GM12865 (cell line): ENCODE data around the gene KCTD1.

Source experiments
- DNase-seq: peaks from one replicate; pipeline ENCODE4 v3.0.0; 2010; ENCODE audit warnings: low read depth
- H3K4me3 ChIP-seq: 2 replicates; pipeline ENCODE4 v1.5.1; 2011; ENCODE audit warnings: mild to moderate bottlenecking, low read depth, low read length, control low read depth
- TF ChIP-seq, protein P1 (sequence below): IDR thresholded peaks from 2 replicates; pipeline ENCODE4 v1.5.1; 2011; ENCODE audit warnings: low read length, control low read depth, low read depth, inconsistent platforms; ENCODE audit not compliant: insufficient read depth; ENCODE audit errors: missing control alignments

KCTD1 gene

DNA sequence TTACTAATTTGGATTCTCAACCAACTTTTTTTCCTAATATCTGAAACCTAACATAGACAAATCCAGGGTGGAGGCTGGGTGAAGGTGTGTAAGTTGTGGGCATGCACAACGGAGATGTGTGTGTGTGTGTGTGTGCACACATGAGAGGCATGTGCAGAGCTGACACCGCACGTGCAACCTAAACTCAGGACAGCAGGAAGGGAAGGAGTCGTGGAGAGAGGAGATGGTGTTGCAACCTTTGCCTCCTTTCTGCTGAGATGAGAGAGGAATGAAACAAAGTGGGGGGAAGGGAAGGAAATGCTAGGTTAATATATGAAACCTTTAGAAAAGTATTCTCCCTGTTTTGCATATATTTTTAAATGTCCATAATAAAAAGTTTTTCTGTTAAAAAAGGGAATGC lies 64.7 kb downstream of the KCTD1 start:
- H3K4me3 ChIP-seq = no peak overlapping the region
- TF ChIP-seq, protein P1, sequence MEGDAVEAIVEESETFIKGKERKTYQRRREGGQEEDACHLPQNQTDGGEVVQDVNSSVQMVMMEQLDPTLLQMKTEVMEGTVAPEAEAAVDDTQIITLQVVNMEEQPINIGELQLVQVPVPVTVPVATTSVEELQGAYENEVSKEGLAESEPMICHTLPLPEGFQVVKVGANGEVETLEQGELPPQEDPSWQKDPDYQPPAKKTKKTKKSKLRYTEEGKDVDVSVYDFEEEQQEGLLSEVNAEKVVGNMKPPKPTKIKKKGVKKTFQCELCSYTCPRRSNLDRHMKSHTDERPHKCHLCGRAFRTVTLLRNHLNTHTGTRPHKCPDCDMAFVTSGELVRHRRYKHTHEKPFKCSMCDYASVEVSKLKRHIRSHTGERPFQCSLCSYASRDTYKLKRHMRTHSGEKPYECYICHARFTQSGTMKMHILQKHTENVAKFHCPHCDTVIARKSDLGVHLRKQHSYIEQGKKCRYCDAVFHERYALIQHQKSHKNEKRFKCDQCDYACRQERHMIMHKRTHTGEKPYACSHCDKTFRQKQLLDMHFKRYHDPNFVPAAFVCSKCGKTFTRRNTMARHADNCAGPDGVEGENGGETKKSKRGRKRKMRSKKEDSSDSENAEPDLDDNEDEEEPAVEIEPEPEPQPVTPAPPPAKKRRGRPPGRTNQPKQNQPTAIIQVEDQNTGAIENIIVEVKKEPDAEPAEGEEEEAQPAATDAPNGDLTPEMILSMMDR = no peak

DNA sequence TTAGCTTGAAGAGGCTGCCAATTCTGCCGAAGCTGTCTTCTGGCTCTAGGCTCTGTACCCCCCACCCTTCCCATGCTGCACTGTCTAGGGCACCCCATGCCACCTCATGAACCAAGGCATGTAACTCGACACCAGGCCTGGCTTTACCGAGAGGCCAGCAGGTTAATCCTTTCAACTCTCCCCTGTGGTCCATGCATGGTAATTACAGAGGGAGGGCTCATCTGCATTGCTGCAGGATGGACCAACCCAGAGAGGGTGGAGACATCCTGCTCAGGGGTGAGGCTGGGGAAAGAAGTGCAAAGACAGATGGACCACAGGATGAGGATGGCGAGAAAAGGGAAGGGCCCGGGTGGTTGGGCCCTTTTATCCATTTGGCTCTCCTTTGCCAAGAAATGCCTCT lies 65.8 kb downstream of the KCTD1 start:
- no peak for DNase-seq
- no peak overlapping the region for H3K4me3 ChIP-seq
- TF ChIP-seq, protein P1 = no peak

More for the DNA sequence above, 64.7 kb downstream of the KCTD1 start:
- no peak for DNase-seq

DNA sequence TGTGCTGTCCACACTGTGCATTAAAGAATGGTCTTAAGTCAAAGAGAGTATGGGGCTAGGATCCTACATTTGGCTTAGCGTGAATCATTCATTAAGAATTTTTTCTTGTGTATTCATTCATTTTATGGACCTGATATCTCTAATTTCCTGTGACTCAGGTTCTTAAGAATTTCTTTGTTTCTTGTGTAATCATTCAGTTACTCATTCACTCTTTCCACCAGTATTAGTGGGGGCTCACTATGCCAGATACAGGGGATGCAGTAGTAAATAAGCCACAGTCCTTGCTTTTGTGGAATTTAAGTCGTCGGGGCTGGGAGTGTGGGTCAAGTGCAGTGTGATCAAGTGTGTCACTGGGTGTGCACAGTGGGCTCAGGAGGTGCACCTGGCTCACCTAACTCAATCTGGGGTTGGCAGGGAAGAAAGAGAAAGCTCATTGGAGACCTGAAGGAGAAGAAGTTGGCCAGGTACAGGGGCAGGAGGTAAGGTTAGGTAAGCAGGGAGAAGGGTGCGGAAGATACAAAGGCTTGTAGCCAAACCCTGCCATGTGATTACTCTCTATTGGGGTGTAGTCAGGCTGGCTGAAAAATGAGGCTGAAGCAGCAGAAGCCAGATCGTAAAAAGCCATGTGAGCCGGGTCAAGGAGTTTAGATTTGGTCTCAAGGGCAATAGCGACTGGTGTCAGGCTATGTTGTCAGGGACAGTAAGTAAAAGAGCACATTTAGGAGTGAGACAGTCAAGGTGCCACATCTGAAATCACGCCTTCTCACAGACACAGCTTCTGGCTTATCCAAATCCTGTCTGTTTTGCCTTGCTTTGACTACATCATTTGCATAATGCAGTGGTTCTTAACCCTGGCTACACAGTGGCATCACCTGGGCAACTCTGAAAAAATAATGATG lies 67.2 kb downstream of the KCTD1 start:
- no peak overlapping the region for H3K4me3 ChIP-seq
- TF ChIP-seq, protein P1 = no peak
- no peak for DNase-seq

DNA sequence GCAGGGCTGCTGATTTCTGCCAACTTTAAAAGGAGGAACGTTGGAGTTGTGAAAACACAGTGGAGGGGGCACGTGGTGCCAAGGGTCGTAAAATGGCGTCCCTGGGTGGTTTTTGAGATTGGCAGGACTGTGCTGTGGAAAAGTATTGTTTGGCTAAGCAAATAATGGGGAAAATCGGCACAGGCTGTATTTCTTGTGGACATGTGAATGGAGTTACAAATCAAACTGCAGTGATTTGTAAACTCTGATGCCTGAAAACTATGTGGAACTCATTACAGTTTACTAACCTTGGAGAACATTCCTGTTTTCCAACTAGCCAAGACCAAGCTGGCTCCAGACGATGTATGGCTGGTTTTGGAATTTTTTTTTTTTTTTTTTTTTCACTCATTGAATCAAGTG lies 68.7 kb downstream of the KCTD1 start:
- H3K4me3 ChIP-seq = no peak overlapping the region
- TF ChIP-seq, protein P1 = no peak
- no peak for DNase-seq

DNA sequence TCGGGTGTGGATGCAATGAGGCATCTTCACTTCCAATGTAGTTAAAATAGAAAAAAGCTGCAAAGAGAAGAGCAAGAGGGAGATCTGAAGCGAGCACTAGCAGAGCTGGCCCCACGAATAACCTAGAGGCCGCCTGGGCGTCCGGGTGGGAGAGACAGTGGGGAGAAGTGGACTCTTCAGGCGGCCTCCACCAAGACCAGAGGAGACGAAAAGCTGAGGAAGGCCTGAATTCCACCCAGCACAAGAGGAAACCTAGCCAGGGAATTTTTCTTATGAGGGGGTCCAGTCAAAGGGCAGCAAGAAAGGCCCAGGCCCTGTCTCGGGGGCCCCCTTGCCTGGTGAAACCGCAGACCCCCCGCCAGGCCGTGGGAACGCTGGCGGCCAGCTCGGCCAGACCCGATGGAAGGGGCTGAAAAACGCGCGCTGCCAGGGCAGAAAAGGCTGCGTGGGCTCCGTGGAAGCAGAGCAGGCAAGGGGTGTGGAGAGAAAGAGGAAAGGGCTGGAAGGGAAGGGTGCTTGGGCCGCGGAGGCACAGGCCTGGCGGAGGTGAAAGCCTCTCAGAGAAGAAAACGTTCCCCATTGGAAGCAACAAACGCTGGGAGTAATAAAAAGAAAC lies 69.2 kb downstream of the KCTD1 start:
- H3K4me3 ChIP-seq = no peak overlapping the region

DNA sequence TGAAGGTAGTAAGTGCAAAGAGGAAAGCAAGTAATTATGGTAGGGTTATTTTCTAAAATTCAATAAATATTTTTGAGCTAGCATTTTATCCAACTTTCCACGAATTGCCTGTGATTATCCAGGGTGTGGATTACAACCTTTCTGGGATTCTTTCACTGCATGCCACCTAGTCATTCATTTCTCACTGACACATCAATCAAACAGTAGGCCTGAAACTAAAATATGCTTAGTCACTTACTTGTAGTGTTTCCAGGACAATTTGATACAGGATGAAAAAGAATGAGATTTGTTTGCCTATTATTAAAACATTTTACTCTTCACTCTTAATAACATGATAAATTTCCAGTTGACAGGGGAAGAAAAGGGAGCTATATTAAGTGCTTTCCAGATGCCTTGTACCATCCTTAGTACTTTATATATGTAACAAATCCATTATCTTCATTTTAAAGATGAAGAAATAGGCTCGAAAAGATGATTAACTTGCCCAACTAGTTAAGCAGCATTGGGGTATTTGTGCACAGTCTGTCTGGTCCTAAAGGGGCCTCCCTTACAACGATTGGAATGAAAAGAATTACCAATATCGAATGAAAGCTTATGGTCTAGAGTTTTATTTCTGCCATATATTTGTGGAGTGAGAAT lies 70.4 kb downstream of the KCTD1 start:
- no peak for DNase-seq
- H3K4me3 ChIP-seq = no peak overlapping the region
- TF ChIP-seq, protein P1 = no peak

More for the DNA sequence above, 69.2 kb downstream of the KCTD1 start:
- DNase-seq = no peak
- TF ChIP-seq, protein P1 = no peak
